K562 (cell line): Measurements from ENCODE around the gene CAB39. TPM values are rescaled to one million over a fixed set of nuclear protein-coding genes. Genes with fewer than 3 reads are reported as not detected.
A peak's percentile ranks its signal among the peaks of the same experiment; 100 is the strongest.

ENCODE experiments used
- AFF4 ChIP-seq: sonication (generic); formaldehyde crosslinking; IDR thresholded peaks from 2 replicates; pipeline ENCODE4 v1.8.0; 2023; ENCODE audit warnings: mild to moderate bottlenecking, missing genetic modification reagents
- DEAF1 ChIP-seq: fragments of 450-650 bp; formaldehyde crosslinking; IDR thresholded peaks from 2 replicates; pipeline ENCODE4 v1.4.0; 2020; ENCODE audit warnings: mild to moderate bottlenecking, moderate library complexity
- DPF2 ChIP-seq: fragments of 450-650 bp; IDR thresholded peaks from 2 replicates; pipeline ENCODE4 v1.6.1; 2016
- ESRRA ChIP-seq: fragments of 450-650 bp; IDR thresholded peaks from 2 replicates; pipeline ENCODE4 v1.6.1; 2014; ENCODE audit warnings: low read depth, mild to moderate bottlenecking, moderate library complexity, borderline replicate concordance
- FOXK1 ChIP-seq: sonication (generic); formaldehyde crosslinking; IDR thresholded peaks from 2 replicates; pipeline ENCODE4 v1.8.0; 2022; ENCODE audit warnings: missing genetic modification reagents, mild to moderate bottlenecking, borderline replicate concordance
- NR2C1 ChIP-seq, 2 experiments: fragments of 450-650 bp; IDR thresholded peaks; 2 replicates each; pipeline ENCODE4 v1.6.1; 2017; ENCODE audit warnings: mild to moderate bottlenecking in 2 of 2, antibody characterized with exemption in 1 of 2, inconsistent platforms in 1 of 2, missing compliant biosample characterization in 1 of 2, missing genetic modification characterization in 1 of 2
- NRF1 ChIP-seq, 2 experiments: fragments of 450-650 bp; IDR thresholded peaks in 1 of 2; conservative IDR thresholded peaks in 1 of 2; 2 replicates each; pipeline ENCODE4 v1.6.1; 2014; ENCODE audit warnings: mild to moderate bottlenecking in 2 of 2
- SETDB1 ChIP-seq: IDR thresholded peaks from one replicate; pipeline ENCODE4 v1.6.1; 2012; ENCODE audit warnings: low read length, control low read depth, inconsistent platforms
- SMAD4 ChIP-seq: fragments of 250-450 bp; sonication (Bioruptor Pico); conservative IDR thresholded peaks from 2 replicates; pipeline ENCODE4 v1.8.0; 2021; ENCODE audit warnings: inconsistent platforms, mild to moderate bottlenecking, moderate library complexity
- SMARCA4 ChIP-seq: fragments of 450-650 bp; IDR thresholded peaks from 2 replicates; pipeline ENCODE4 v1.6.1; 2016
- SP1 ChIP-seq: sonication (generic); formaldehyde crosslinking; IDR thresholded peaks from 2 replicates; pipeline ENCODE4 v1.8.1; 2022; ENCODE audit warnings: mild to moderate bottlenecking, missing genetic modification reagents
- ZKSCAN8 ChIP-seq: fragments of 200-800 bp; sonication (Bioruptor generic); IDR thresholded peaks from 2 replicates; pipeline ENCODE4 v1.6.1; 2016; ENCODE audit warnings: missing genetic modification characterization, missing compliant biosample characterization
- ZNF311 ChIP-seq: fragments of 250-450 bp; sonication (Bioruptor Pico); IDR thresholded peaks from 2 replicates; pipeline ENCODE4 v1.4.0; 2020; ENCODE audit warnings: mild to moderate bottlenecking, moderate library complexity
- ZNF449 ChIP-seq: fragments of 250-450 bp; sonication (Bioruptor Pico); IDR thresholded peaks from 2 replicates; pipeline ENCODE4 v1.8.0; 2022; ENCODE audit warnings: moderate library complexity, mild to moderate bottlenecking, inconsistent platforms
- polyA plus RNA-seq, 8 experiments: library from polyadenylated mRNA; depleted of rRNA in 4 of 8; stranded (reverse) in 5 of 8; unstranded in 3 of 8; fragments of >200 nt; fragmentation: Nextera tagmentation in 2 of 8; fragmentation: Illumina TruSeq in 1 of 8; extraction: Ambion mirVana in 2 of 8; extraction: Trizol in 1 of 8; gene quantifications; 2 replicates each; pipeline versions ENCODE4 v1.2.1 to v1.2.3, GENCODE V29; 2011 to 2014; ENCODE audit warnings: inconsistent platforms in 1 of 8, missing spikeins in 1 of 8
- total RNA-seq, 7 experiments: library from RNA; depleted of rRNA in 6 of 7; stranded (reverse); fragments of >200 nt in 6 of 7; fragmentation: Illumina TruSeq in 2 of 7; extraction: Trizol in 2 of 7; gene quantifications; 2 replicates each; pipeline versions ENCODE4 v1.2.1 to v1.2.3, GENCODE V29; 2011 to 2021; ENCODE audit warnings: low replicate concordance in 1 of 7

CAB39 gene
- total and polyA plus RNA-seq, 9 of the 15 experiments (the other 6 are each of a cell fraction or from before 2014, with no cell fraction given), result 27.2 to 94.4 (median 70.1) TPM

GRCh38 chr2:230666885-230667712, 45.5 kb upstream of the CAB39 start (continued):
- 0 out of 2 replicates have a peak, but pooled peaks have one; percentile 32 for TF ChIP-seq ZNF449 (CRISPR knock-in tag)
- peak; percentile 55; the same call in 1 of the 2 replicates for TF ChIP-seq SMAD4
- no peak for TF ChIP-seq SETDB1
- TF ChIP-seq ZKSCAN8 (CRISPR knock-in tag), result peak; percentile 52
- TF ChIP-seq ZNF311 (CRISPR knock-in tag), result 0 out of 2 replicates have a peak, but pooled peaks have one; percentile 16
- TF ChIP-seq DEAF1 (CRISPR knock-in tag), result no peak
- peak; percentile 33; the same call in 1 of the 2 replicates for TF ChIP-seq SP1
- TF ChIP-seq ESRRA, result 0 out of 2 replicates have a peak, but pooled peaks have one; percentile 29
- TF ChIP-seq NRF1 (conservative IDR thresholded peaks at IDR 0.05 in 1 of 2, IDR thresholded peaks at IDR 0.05 in 1 of 2), result 0 out of 4 replicates have a peak, but pooled peaks of 1 of the 2 experiments have one; percentile 10
- TF ChIP-seq SMARCA4, result peak; percentile 19; the same call in 1 of the 2 replicates
- no peak for TF ChIP-seq NR2C1 (IDR thresholded peaks at IDR 0.05)
- peak; percentile 63 for TF ChIP-seq NR2C1 (tag; IDR thresholded peaks at IDR 0.05)
- peak; percentile 36; the same call in 1 of the 2 replicates for TF ChIP-seq AFF4
- TF ChIP-seq FOXK1, result peak; percentile 40; the same call in 1 of the 2 replicates
- TF ChIP-seq DPF2, result 0 out of 2 replicates have a peak, but pooled peaks have one; percentile 16
